SW480 (cell line): Measurements from ENCODE around the gene GRIN3B.
"Not testable (repeated sequence)": the region's sequence is repeated elsewhere in the genome, so short reads cannot be mapped to it uniquely, and the experiment has no call there.

ENCODE experiments used
- DNase-seq: peaks from one replicate; pipeline ENCODE4 v3.0.0-alpha.2; 2016; ENCODE audit warnings: low spot score

Gene GRIN3B

DNA sequence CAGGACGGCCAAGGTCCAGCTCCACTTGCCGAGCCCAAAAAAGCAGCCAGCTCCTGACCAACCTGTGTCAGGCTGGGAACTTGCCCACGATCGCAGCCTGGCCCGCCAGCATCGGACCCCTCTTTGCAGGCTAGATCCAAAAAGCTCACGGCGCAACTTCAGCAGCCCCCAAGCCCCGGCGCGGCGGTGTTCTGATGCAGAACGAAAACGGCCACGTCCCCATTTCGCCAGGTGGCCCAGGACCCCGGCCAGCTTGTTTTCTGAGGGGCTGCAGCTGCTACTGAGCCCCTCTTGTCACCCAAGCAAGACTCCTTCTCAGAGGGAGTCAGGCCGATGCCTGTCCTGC lies 19.4 kb downstream of the GRIN3B start:
- DNase-seq = no peak

- DNase-seq = no peak
Observed at GRCh38 chr19:1019980-1020867, 20.0 kb downstream of the GRIN3B start.

DNA sequence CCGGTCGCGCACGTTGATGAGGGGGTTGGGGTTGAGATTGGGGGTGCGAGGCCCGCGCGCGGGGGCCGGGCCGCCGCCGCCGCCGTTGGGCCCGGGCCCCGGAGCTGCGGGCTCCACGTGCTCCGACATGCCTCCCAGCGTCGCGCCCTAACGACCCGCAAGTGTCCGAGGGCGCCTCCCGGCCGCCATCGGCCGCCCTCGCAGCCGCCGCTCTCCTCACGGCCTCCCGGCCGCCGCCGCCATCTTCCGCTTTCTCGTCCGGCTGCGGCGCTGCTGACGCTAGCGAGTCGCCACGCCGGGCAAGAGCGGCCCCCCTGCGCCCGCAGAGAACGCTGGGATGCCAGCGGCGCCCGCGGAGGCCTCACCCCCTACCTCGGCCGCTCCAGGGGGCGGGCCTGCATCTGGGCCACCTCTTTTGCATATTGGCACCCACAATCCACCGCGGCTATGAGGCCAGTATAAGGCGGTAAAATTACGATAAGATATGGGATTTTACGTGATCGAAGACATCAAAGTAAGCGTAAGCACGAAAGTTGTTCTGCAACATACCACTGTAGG lies 20.7 kb downstream of the GRIN3B start, which contains the start of gene TMEM259:
TMEM259 (minus strand) TSS at position 256 of the 558 bp plus-strand sequence; CDS start at position 129, 127 bp downstream.
- DNase-seq = peak; percentile 88

DNA sequence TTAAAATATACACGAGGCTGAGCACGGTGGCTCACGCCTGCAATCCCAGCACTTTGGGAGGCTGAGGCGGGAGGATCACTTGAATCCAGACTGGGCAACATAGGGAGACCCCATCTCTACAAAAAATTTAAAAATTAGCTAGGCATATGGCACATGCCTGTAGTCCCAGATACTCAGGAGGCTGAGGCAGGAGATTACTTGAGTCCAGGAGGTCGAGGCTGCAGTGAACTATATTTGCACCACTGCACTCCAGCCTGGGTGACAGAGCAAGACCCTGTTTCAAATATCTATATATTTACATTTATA lies 23.6 kb downstream of the GRIN3B start:
- not testable (repeated sequence) for DNase-seq

- not testable (repeated sequence) for DNase-seq
Observed at GRCh38 chr19:1025080-1025479, 24.9 kb downstream of the GRIN3B start.

DNA sequence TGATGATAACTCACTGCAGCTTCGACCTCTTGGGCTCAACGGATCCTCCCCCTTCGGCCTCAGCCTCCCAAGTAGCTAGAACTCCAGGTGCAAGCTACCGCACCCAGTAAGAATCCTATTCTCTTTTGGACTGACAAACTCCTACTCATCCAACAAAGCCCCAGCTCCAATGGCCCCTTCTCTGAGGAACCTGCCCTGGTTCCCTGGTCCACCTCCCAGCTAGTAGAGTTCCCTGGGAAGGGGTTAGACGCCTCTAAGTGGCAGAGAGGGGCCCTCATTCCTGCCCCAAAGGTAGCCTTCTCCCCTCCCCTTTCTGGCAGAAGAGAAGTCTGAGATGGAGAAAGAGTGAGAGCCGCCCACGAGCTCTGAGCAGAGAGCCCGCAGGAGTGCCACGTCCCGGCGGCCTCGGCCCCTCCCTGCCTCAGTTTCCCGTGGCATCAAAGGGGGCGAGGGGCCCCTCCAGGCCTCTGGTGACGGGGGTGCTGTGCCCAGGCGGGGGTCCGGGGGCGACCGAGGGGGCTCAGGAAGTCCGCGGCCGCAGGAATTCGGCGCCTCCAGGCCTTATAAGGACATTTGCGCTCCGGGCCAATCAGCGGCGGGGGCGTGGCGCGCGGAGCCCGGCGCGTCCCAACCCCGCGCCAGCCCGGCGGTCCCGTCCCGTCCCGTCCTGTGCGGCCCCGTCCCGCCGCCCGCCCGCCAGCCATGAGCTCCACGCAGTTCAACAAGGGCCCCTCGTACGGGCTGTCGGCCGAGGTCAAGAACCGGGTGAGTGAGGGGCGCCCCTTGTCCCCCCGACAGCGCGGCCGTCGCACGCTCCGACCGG lies 26.0 kb downstream of the GRIN3B start, which contains the start of gene CNN2:
CNN2 (plus strand) TSS at position 649 of the 823 bp plus-strand sequence; CDS start at position 703, 54 bp downstream.
- DNase-seq = peak; percentile 59

GRCh38 chr19:1026783-1027649 lies 26.8 kb downstream of the GRIN3B start:
- DNase-seq = peak; percentile 17

- DNase-seq = no peak
Observed at GRCh38 chr19:1027650-1028061, 27.4 kb downstream of the GRIN3B start.

- peak; percentile 82 for DNase-seq
Observed at GRCh38 chr19:1028062-1028926, 28.1 kb downstream of the GRIN3B start.

DNA sequence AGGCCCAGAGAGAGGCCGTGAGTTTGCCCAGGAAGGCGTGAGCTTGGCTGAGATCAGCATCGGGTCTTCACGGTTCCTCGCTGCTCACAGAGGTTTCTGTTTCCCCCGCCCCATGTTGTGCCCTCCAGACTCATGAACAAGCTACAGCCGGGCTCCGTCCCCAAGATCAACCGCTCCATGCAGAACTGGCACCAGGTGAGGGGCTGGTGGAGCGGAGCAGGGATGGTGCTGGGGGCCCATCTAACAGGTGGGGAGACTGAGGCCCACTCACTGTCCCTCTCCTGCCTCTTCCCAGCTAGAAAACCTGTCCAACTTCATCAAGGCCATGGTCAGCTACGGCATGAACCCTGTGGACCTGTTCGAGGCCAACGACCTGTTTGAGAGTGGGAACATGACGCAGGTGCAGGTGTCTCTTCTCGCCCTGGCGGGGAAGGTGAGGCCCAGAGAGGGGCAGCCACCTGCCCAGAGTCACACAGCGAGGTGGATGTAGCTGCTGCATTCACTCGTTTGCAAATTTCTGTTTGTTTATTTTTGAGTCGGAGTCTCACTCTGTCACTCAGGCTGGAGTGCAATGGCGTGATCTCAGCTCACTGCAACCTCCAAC lies 32.1 kb downstream of the GRIN3B start:
- no peak for DNase-seq

- no peak for DNase-seq
Observed at GRCh38 chr19:1035998-1036621, 35.9 kb downstream of the GRIN3B start.

- DNase-seq = no peak
Observed at GRCh38 chr19:1037621-1038064, 37.4 kb downstream of the GRIN3B start.

GRCh38 chr19:1038978-1039645 lies 38.9 kb downstream of the GRIN3B start:
- peak; percentile 28 for DNase-seq

- peak; percentile 92 for DNase-seq
Observed at GRCh38 chr19:1039646-1040475, 39.6 kb downstream of the GRIN3B start, which contains the start of gene ABCA7. TSS of gene ABCA7 (plus strand) at chr19:1040107. CDS start at chr19:1041362, 1,255 bp downstream.

GRCh38 chr19:1040476-1041271 lies 40.5 kb downstream of the GRIN3B start:
- DNase-seq = peak; percentile 85

DNA sequence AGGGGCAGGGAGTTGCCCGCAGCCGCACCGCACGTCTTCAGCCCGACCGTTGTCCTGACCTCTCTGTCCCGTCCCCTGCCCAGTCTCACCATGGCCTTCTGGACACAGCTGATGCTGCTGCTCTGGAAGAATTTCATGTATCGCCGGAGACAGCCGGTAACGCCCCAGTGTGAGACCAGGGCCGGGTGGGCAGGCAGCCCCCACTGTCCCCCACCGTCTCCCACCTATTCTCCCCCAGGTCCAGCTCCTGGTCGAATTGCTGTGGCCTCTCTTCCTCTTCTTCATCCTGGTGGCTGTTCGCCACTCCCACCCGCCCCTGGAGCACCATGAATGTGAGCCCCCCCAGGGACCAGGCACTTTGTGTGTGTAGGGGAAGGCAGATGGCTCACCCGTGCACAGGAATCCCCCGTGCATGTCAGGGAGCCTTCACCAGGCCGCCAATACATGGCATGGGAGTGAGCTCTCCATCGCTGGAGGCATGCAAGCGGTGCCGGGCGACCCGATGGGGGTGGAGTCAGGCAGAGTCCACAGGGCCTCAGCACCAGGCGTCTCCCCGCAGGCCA lies 41.1 kb downstream of the GRIN3B start:
- DNase-seq = no peak
